ENCODE measurements around the gene SNX4. TPM values are rescaled to one million over a fixed set of nuclear protein-coding genes. Genes with fewer than 3 reads are reported as not detected.
"Not testable (repeated sequence)": the region's sequence is repeated elsewhere in the genome, so short reads cannot be mapped to it uniquely, and the experiment has no call there.

Gene SNX4
- total and polyA plus RNA-seq, 8 donors, result 33.2 to 67.3 (median 54.2) TPM

DNA sequence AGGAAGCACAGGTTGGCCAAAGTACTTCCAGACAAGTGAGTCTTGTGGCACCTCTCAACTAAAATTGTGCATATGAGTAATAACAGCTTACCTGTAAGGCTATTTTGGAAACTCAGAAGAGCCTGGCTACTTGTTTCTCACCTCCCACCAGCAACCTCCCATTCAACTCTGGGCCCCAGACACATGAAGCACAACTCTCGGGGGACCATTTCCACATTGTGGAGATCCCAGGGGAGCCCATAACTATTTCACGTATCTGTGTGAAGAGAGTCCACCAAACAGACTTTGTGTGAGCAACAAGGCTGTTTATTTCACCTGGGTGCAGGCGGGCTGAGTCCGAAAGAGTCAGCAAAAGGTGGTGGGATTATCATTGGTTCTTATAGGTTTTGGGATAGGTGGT lies 5.2 kb upstream of the SNX4 start:
- TF ChIP-seq, protein P1, sequence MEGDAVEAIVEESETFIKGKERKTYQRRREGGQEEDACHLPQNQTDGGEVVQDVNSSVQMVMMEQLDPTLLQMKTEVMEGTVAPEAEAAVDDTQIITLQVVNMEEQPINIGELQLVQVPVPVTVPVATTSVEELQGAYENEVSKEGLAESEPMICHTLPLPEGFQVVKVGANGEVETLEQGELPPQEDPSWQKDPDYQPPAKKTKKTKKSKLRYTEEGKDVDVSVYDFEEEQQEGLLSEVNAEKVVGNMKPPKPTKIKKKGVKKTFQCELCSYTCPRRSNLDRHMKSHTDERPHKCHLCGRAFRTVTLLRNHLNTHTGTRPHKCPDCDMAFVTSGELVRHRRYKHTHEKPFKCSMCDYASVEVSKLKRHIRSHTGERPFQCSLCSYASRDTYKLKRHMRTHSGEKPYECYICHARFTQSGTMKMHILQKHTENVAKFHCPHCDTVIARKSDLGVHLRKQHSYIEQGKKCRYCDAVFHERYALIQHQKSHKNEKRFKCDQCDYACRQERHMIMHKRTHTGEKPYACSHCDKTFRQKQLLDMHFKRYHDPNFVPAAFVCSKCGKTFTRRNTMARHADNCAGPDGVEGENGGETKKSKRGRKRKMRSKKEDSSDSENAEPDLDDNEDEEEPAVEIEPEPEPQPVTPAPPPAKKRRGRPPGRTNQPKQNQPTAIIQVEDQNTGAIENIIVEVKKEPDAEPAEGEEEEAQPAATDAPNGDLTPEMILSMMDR (IDR thresholded peaks at IDR 0.05), result no peak
- H3K27ac ChIP-seq, result no peak overlapping the region

DNA sequence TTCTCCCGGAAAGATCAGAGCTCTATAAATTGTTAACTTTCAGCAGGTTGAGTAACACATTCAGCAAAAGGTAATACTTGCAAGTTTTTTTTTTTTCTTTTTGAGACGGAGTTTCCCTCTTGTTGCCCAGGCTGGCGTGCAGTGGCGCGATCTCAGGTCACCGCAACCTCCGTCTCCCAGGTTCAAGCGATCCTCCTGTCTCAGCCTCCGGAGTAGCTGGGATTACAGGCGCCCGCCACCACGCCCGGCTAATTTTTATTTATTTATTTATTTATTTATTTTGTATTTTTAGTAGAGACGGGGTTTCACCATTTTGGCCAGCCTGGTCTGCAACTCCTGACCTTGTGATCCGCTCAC lies 539 bp upstream of the SNX4 start:
- ATAC-seq; H3K27me3 ChIP-seq; intact Hi-C loops (cut with DNase I); DNase-seq; H3K36me3 ChIP-seq; H3K9me3 ChIP-seq: not testable (repeated sequence)
- H3K27ac ChIP-seq, result peak overlapping the region; percentile 78 to 86
- H3K4me1 ChIP-seq, result peaks cover 3 to 28% of the 10 kb centered on the region in 2 donors
- peak overlapping the region; percentile 80 to 85 for H3K4me3 ChIP-seq

More for the DNA sequence above, 5.2 kb upstream of the SNX4 start:
- Histone ChIP-seq H3K36me3 (peaks cover 0 to 24% of the 10 kb centered on the region in 2 donors), H3K4me3 (no peak overlapping the region), H3K4me1 (peaks cover 0 to 6% of the 10 kb centered on the region in 2 donors), H3K27me3 (no peaks in the 10 kb centered on the region), H3K9me3 (no peaks in the 10 kb centered on the region)
- no peak for ATAC-seq
- no peak for DNase-seq
- intact Hi-C loops (cut with DNase I), result no loop called here

DNA sequence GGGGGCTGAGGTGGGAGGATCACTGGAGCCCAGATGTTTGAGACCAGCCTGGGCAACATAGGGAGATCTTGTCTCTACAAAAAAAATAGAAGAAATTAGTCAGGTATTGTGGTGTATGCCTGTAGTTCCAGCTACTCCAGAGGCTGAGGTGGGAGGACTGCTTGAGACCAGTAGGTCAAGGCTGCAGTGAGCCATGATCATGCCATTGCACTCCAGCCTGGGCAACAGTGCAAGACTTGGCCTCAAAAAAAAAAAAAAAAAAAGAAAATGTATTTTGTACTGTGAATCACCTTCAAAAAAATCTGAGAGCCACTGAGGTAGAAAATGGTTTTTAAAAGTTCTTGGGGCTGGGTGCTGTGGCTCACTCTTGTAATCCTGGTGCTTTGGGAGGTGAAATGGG lies 4.6 kb downstream of the SNX4 start:
- intact Hi-C loops (cut with DNase I), result no loop called here
- DNase-seq, result no peak
- H3K36me3 ChIP-seq, result peaks cover 0 to 32% of the 10 kb centered on the region in 2 donors
- TF ChIP-seq, protein P1 (IDR thresholded peaks at IDR 0.05), result no peak
- peaks cover 3 to 39% of the 10 kb centered on the region in 2 donors for H3K4me1 ChIP-seq
- H3K27ac ChIP-seq, result no peak overlapping the region
- no peaks in the 10 kb centered on the region for H3K9me3 ChIP-seq
- H3K27me3 ChIP-seq, result no peaks in the 10 kb centered on the region
- ATAC-seq, result no peak
- H3K4me3 ChIP-seq, result no peak overlapping the region

DNA sequence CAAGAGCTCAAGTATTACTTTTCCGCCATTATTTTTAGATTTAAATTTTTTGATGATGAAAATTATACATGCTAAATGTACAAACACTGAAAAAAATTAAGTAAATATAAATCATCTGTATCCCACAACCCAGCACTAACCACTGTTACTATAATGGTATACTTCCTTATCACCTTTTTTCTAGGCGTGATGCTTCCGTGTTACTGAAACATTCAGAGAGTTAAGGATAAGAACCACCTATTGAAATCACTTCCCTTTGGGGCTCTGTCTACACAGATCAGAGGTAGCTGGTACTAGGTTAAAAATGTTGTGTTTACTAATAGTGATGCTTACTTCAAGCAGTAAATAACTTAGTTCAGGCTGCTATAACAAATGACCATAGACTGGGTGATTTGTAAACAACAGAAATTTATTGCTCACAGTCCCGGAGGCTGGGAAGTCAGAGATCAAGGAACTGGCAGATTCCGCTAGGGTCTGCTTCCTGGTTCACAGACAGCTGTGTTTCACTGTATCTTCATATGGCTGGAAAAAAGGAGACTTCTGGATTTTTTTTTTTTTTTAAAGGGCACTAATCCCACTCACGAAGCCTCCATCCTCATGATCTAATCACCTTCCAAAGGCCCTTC lies 6.4 kb downstream of the SNX4 start:
- H3K4me1 ChIP-seq, result peaks cover 0 to 28% of the 10 kb centered on the region in 2 donors
- H3K27ac ChIP-seq, result no peak overlapping the region
- H3K9me3 ChIP-seq, result peaks cover 0 to 4% of the 10 kb centered on the region in 2 donors
- H3K4me3 ChIP-seq, result no peak overlapping the region
- DNase-seq, result no peak
- H3K27me3 ChIP-seq, result no peaks in the 10 kb centered on the region
- peaks cover 0 to 40% of the 10 kb centered on the region in 2 donors for H3K36me3 ChIP-seq
- ATAC-seq, result no peak
- TF ChIP-seq, protein P1 (IDR thresholded peaks at IDR 0.05), result no peak
- intact Hi-C loops (cut with DNase I), result no loop called here

DNA sequence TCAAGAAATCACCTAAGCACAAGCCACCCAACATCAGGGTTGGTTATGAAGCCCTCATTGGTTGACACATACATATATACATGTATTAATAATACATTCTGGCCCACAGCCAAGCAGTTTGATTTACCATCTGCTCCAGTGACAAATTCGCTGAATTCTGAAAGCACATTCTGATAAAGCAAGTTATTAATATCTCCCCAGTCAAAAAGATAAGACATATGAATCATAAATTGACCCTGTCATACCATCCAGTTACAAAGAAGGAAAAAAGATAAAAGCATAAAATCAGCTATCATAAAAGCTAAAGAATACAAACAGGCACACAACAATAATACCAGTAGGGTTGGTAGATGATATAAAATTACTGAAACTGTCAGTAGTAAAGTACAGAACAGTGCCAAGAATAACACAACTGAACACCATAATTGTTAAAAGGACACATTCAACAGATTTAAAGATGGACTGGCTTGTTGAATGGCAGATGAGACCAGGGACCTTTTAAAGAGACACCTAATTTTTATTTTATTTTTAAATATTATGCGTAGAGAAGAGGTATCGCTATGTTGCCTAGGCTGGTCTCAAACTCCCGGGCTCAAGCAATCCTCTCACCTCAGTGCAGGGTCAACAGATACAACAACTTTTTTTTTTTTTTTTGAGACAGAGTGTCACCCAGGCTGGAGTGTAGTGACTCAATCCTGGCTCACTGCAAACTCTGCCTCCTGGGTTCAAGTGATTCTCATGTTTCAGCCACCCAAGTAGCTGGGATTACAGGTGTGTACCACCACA lies 7.7 kb downstream of the SNX4 start:
- peaks cover 0 to 16% of the 10 kb centered on the region in 2 donors for H3K4me1 ChIP-seq
- H3K36me3 ChIP-seq, result peaks cover 0 to 50% of the 10 kb centered on the region in 2 donors
- H3K9me3 ChIP-seq, result peaks cover 0 to 11% of the 10 kb centered on the region in 2 donors
- H3K4me3 ChIP-seq, result no peak overlapping the region
- H3K27ac ChIP-seq, result no peak overlapping the region
- no peak for ATAC-seq
- DNase-seq, result no peak
- no peaks in the 10 kb centered on the region for H3K27me3 ChIP-seq
- TF ChIP-seq, protein P1 (IDR thresholded peaks at IDR 0.05), result no peak
- intact Hi-C loops (cut with DNase I), result no loop called here

Data from left lung (tissue), 10 donors.